BE2C (cell line): Measurements from ENCODE around the gene DENND5B.

Experiments used
- DNase-seq: peaks from one replicate; pipeline ENCODE4 v3.0.0-alpha.2; 2020
- H3K27me3 ChIP-seq: fragments of 250-450 bp; sonication (Bioruptor Pico); 2 replicates; pipeline ENCODE4 v1.5.1; 2020; ENCODE audit warnings: mild to moderate bottlenecking
- H3K36me3 ChIP-seq: fragments of 250-450 bp; sonication (Bioruptor Pico); 2 replicates; pipeline ENCODE4 v1.5.1; 2020; ENCODE audit warnings: mild to moderate bottlenecking
- H3K4me1 ChIP-seq: fragments of 250-450 bp; sonication (Bioruptor Pico); 2 replicates; pipeline ENCODE4 v1.5.1; 2020
- H3K4me3 ChIP-seq: 2 replicates; pipeline ENCODE4 v1.5.1; 2011; ENCODE audit warnings: low read depth, low read length
- H3K9me3 ChIP-seq: fragments of 250-450 bp; sonication (Bioruptor Pico); 2 replicates; pipeline ENCODE4 v1.5.1; 2020
- CTCF ChIP-seq: IDR thresholded peaks from 2 replicates; pipeline ENCODE4 v1.5.1; 2012; ENCODE audit warnings: mild to moderate bottlenecking, low read depth, low read length

DENND5B gene

DNA sequence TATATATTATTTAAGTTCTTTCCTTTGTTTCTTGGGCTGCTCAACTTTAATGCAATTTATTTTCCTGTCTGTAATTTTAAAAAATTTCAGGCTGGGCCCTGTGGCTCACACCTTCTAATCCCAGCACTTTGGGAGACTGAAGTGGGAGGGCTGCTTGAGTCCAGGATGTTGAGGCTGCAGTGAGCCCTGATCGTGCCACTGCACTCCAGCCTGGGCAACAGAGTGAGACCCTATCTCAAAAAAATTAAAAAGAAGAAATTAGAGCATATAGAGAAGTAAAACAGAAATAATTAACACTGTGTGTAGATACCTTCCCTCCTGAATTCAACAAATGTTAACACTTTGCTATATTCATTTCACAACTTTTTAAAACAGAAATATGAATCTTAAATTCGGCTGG, 74.2 kb downstream of the DENND5B start:
- DNase-seq = no peak
- H3K27me3 ChIP-seq = no peaks in the 10 kb centered on the region
- H3K4me3 ChIP-seq = no peak overlapping the region
- no peaks in the 10 kb centered on the region for H3K36me3 ChIP-seq
- TF ChIP-seq CTCF = no peak
- H3K9me3 ChIP-seq = no peaks in the 10 kb centered on the region
- no peaks in the 10 kb centered on the region; the same call in 1 of the 2 replicates for H3K4me1 ChIP-seq

GRCh38 chr12:31514912-31515311, 76.0 kb downstream of the DENND5B start:
- H3K4me3 ChIP-seq = no peak overlapping the region
- no peaks in the 10 kb centered on the region for H3K27me3 ChIP-seq
- no peak for DNase-seq
- no peaks in the 10 kb centered on the region for H3K36me3 ChIP-seq
- TF ChIP-seq CTCF = no peak
- no peaks in the 10 kb centered on the region; the same call in 1 of the 2 replicates for H3K4me1 ChIP-seq
- no peaks in the 10 kb centered on the region for H3K9me3 ChIP-seq

- DNase-seq = no peak
- no peak for TF ChIP-seq CTCF
- no peaks in the 10 kb centered on the region for H3K4me1 ChIP-seq
- H3K36me3 ChIP-seq = no peaks in the 10 kb centered on the region
- H3K4me3 ChIP-seq = no peak overlapping the region
- no peaks in the 10 kb centered on the region for H3K27me3 ChIP-seq
- peaks cover 2% of the 10 kb centered on the region; the same call in 1 of the 2 replicates for H3K9me3 ChIP-seq
Measured at GRCh38 chr12:31510034-31510433, 80.9 kb downstream of the DENND5B start.

DNA sequence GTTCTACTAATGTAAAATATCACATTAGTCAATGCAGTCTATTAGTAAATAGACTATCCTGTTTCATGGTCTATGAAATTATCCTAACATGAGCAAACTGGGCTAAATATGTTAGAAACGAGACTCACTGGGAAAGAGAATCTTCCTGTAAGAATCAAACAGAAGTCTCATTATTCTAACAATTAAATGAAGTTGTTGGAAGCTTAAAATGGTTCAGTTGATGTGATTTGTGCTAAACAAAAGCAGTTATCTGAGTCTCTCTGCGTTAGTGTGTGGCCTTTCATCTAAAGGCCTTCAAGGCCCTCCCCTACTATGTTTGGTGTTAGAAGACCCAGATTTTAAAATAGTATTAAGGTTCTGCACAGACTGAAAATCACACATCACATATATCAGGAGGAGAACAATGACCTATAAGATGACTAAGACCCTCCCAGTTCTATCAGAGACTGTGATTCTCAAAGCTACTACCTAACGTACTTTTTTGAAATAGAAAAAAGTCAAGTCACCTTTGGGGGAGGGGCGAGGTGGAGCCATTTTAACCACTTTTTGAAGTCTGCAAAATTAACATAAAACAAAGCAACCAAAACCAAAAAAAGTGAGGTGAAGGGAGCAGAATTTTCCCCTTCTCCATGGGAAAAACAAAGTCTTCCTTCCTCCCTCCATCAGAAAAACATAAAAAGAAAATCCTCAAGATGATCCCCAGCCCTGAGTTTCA, 82.3 kb downstream of the DENND5B start:
- no peaks in the 10 kb centered on the region for H3K36me3 ChIP-seq
- no peak for TF ChIP-seq CTCF
- DNase-seq = no peak

GRCh38 chr12:31507966-31508365, 83.0 kb downstream of the DENND5B start:
- Histone ChIP-seq H3K9me3 (peaks cover 2% of the 10 kb centered on the region; the same call in 1 of the 2 replicates), H3K4me3 (no peak overlapping the region), H3K36me3 (no peaks in the 10 kb centered on the region), H3K4me1 (no peaks in the 10 kb centered on the region), H3K27me3 (no peaks in the 10 kb centered on the region)
- no peak for DNase-seq
- no peak for TF ChIP-seq CTCF

More for the DNA sequence above, 82.3 kb downstream of the DENND5B start:
- no peaks in the 10 kb centered on the region for H3K27me3 ChIP-seq
- peaks cover 2% of the 10 kb centered on the region; the same call in 1 of the 2 replicates for H3K9me3 ChIP-seq
- H3K4me1 ChIP-seq = no peaks in the 10 kb centered on the region
- H3K4me3 ChIP-seq = no peak overlapping the region

DNA sequence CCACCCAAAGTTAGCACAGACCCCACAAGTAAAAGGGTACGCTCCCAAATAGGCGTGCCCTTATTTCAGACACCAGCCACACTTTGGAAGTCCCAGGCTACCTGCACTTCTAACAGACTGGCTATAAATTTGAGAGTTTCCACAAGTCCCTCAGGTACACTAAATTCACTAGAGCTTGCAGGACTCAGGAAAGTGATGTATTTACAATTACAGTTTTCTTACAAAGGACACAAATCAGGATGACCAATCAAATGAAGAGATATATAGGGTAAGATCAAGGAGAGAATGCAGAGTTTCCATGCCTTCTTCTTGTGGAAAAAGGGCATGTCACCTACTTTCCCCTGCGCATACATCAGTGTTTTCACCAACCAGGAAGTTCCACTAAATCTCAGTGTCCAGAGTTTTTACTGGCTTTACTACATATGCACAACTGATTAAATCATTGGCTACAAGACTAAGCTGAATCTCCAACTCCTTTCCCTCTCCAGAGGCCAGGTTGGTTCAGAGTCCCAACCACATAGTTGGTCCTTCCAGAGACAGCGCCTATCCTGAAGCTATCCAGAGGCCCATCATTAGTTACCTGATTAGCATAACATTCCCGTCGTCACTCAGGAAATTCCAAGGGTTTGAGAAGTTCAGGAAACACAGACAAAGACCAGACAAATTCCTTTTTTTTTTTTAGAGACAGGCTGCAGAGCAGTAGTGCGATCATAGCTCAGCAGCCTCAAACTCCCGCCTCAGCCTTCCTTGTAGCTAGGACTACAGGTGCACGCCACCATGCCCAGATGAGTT, 84.2 kb downstream of the DENND5B start:
- DNase-seq = no peak
- no peak for TF ChIP-seq CTCF
- Histone ChIP-seq H3K4me1 (no peaks in the 10 kb centered on the region), H3K9me3 (peaks cover 2% of the 10 kb centered on the region; the same call in 1 of the 2 replicates), H3K27me3 (no peaks in the 10 kb centered on the region), H3K4me3 (no peak overlapping the region), H3K36me3 (no peaks in the 10 kb centered on the region)
